Kidney (tissue), 14 donors: ENCODE data around the gene ARHGEF28. TPM values are rescaled to one million over a fixed set of nuclear protein-coding genes. Genes with fewer than 3 reads are reported as not detected.
A peak's percentile ranks its signal among the peaks of the same experiment; 100 is the strongest.

Source experiments
- DNase-seq, 5 donors: peaks; one replicate each; pipeline ENCODE4 v3.0.0-alpha.2; 2013 to 2020
- FAIRE-seq: peaks from 2 replicates; lab custom pipeline; 2012; peaks lifted over from hg19 to GRCh38; lab: Jason Lieb, UNC
- H3K27ac ChIP-seq, 2 donors: one replicate each; pipeline ENCODE4 v1.7.0; 2013; ENCODE audit warnings: low read depth in 2 of 2, low read length in 2 of 2, inconsistent platforms in 1 of 2
- H3K27me3 ChIP-seq: one replicate; pipeline ENCODE4 v1.7.1; 2013; ENCODE audit warnings: low read length, inconsistent platforms; ENCODE audit not compliant: control insufficient read depth, insufficient read depth
- H3K36me3 ChIP-seq, 3 donors: one replicate each; pipeline versions ENCODE4 v1.7.0 to v1.7.1; 2013; ENCODE audit warnings: low read length in 3 of 3, control low read depth in 1 of 3, inconsistent platforms in 1 of 3; ENCODE audit not compliant: insufficient read depth in 3 of 3, control insufficient read depth in 2 of 3
- H3K4me1 ChIP-seq, 3 donors: one replicate each; pipeline versions ENCODE4 v1.7.0 to v1.7.1; 2013; ENCODE audit warnings: low read length in 3 of 3, inconsistent platforms in 1 of 3, low read depth in 1 of 3; ENCODE audit not compliant: control insufficient read depth in 2 of 3, insufficient read depth in 2 of 3
- H3K4me3 ChIP-seq, 3 donors: one replicate each; pipeline versions ENCODE4 v1.7.0 to v1.8.1; 2013; ENCODE audit warnings: low read length in 3 of 3, control low read depth in 1 of 3, inconsistent platforms in 1 of 3
- H3K9ac ChIP-seq, 3 donors: one replicate each; pipeline versions ENCODE4 v1.7.0 to v1.7.1; 2013; ENCODE audit warnings: low read length in 3 of 3, control low read depth in 1 of 3, inconsistent platforms in 1 of 3
- H3K9me3 ChIP-seq, 3 donors: one replicate each; pipeline versions ENCODE4 v1.7.0 to v1.7.1; 2013; ENCODE audit warnings: low read length in 3 of 3, control low read depth in 1 of 3, inconsistent platforms in 1 of 3; ENCODE audit not compliant: control insufficient read depth in 2 of 3, insufficient read depth in 1 of 3
- CTCF ChIP-seq: IDR thresholded peaks from 3 replicates; pipeline ENCODE4 v1.5.1; 2012; ENCODE audit warnings: mild to moderate bottlenecking, moderate library complexity, borderline replicate concordance; ENCODE audit not compliant: insufficient read depth; ENCODE audit errors: extremely low read depth
- intact Hi-C: fragments of 100-400 bp; cut with DNase I; formaldehyde crosslinking; loops from one replicate; pipeline ENCODE4 v1.11.1; 2022
- polyA plus RNA-seq: library from polyadenylated mRNA; stranded (reverse); fragments of 350-450 nt; fragmentation: Illumina TruSeq; extraction: RNeasy Lipid Tissue Mini Kit (QIAGEN cat#74804); gene quantifications from one replicate; pipeline ENCODE4 v1.2.3, GENCODE V29; 2014; ENCODE audit warnings: low read depth, low replicate concordance; ENCODE audit not compliant: insufficient read depth
- total RNA-seq: library from RNA; stranded (reverse); fragmentation: NEBNext Ultra II Directional; extraction: Animal tissue kit (Norgen Biotek cat#: 25700); gene quantifications from one replicate; pipeline ENCODE4 v1.2.1, GENCODE V29; 2021
- donor health status: control.
- donor health status: control.
- donor health status: control.
- donor health status: control.
- donor health status: control.
- donor health status: DM: yes; HTN: yes; CAD: no.
- donor health status: Normal renal cell carcinoma (clear cell type).

The ARHGEF28 gene
- total and polyA plus RNA-seq, 2 donors from 2014 or later: 21.9 to 66.3 TPM

- H3K9ac ChIP-seq: no peak overlapping the region
- H3K9me3 ChIP-seq: no peaks in the 10 kb centered on the region
- no peaks in the 10 kb centered on the region for H3K27me3 ChIP-seq
- no peak overlapping the region for H3K4me3 ChIP-seq
- DNase-seq: peak in 1 of 5 donors; percentile 27
- no peak for TF ChIP-seq CTCF
- no peaks in the 10 kb centered on the region for H3K36me3 ChIP-seq
- no peaks in the 10 kb centered on the region for H3K4me1 ChIP-seq
- intact Hi-C loops: no loop called here
- no peak for FAIRE-seq
- no peak overlapping the region for H3K27ac ChIP-seq
Observed at GRCh38 chr5:73740274-73740790, 114.3 kb downstream of the ARHGEF28 start.

- H3K27me3 ChIP-seq: no peaks in the 10 kb centered on the region
- H3K27ac ChIP-seq: no peak overlapping the region
- no peak overlapping the region for H3K4me3 ChIP-seq
- FAIRE-seq (no peak), DNase-seq (no peak)
- peaks cover 0 to under 1% (median 0%) of the 10 kb centered on the region in 3 donors for H3K4me1 ChIP-seq
- no peaks in the 10 kb centered on the region for H3K9me3 ChIP-seq
- H3K9ac ChIP-seq: no peak overlapping the region
- intact Hi-C loops: no loop called here
- TF ChIP-seq CTCF: no peak
- H3K36me3 ChIP-seq: no peaks in the 10 kb centered on the region
Observed at GRCh38 chr5:73743161-73743560, 117.2 kb downstream of the ARHGEF28 start.

DNA sequence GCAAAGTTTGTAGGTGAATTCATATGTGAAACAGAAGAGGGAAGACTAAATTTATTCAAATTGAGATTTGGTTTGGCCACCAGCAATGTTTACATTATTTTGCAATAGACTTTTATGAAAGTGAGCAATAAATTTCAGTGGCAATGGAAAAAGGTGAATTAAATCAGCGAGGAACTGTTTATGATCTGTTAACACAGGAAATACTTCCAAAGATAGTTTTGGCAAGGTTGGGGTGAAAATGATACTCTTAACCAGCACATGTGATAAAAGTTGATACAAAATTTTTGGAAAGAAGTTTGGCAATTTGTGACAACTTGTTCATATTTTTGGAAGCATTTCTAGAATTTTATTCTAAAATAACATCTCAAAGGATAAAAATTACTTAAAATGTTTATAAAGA lies 119.8 kb downstream of the ARHGEF28 start:
- Histone ChIP-seq H3K27ac (no peak overlapping the region), H3K27me3 (no peaks in the 10 kb centered on the region), H3K4me3 (no peak overlapping the region), H3K9ac (no peak overlapping the region), H3K9me3 (no peaks in the 10 kb centered on the region), H3K36me3 (no peaks in the 10 kb centered on the region), H3K4me1 (peaks cover 0 to 13% (median 13%) of the 10 kb centered on the region in 3 donors)
- TF ChIP-seq CTCF: no peak
- FAIRE-seq (no peak), DNase-seq (no peak)
- intact Hi-C loops: no loop called here

DNA sequence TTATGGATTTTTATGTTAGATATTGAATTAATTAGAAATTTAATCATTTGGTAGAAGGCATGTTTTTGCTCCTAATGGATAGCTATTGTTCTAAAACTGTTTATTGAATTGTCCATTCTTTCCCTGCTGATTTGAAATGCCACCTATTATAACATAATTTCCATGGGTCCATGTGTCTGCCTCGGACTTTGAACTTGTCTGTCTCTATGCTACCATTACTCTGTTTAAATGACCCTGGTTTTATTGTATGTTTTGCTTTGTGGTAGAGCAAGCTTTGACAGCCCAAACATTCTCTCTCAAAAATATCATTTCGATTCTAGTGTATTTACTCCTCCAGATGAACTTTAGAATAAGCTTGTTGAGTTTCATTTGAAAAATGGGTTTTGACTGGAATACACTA lies 120.6 kb downstream of the ARHGEF28 start:
- H3K27me3 ChIP-seq: no peaks in the 10 kb centered on the region
- DNase-seq: no peak
- FAIRE-seq: no peak
- H3K27ac ChIP-seq: no peak overlapping the region
- H3K9ac ChIP-seq: no peak overlapping the region
- no peaks in the 10 kb centered on the region for H3K36me3 ChIP-seq
- no peak for TF ChIP-seq CTCF
- no peaks in the 10 kb centered on the region for H3K9me3 ChIP-seq
- H3K4me1 ChIP-seq: peaks cover 0 to 13% (median 13%) of the 10 kb centered on the region in 3 donors
- intact Hi-C loops: no loop called here
- H3K4me3 ChIP-seq: no peak overlapping the region
